ENCODE measurements around the gene PSTPIP2. TPM values are rescaled to one million over a fixed set of nuclear protein-coding genes. Genes with fewer than 3 reads are reported as not detected.
A peak's percentile ranks its signal among the peaks of the same experiment; 100 is the strongest.
"Not testable (repeated sequence)": the region's sequence is repeated elsewhere in the genome, so short reads cannot be mapped to it uniquely, and the experiment has no call there.

PSTPIP2 gene
- total RNA-seq, 2 donors from 2014 or later, result 26.6 to 30.1 TPM

DNA sequence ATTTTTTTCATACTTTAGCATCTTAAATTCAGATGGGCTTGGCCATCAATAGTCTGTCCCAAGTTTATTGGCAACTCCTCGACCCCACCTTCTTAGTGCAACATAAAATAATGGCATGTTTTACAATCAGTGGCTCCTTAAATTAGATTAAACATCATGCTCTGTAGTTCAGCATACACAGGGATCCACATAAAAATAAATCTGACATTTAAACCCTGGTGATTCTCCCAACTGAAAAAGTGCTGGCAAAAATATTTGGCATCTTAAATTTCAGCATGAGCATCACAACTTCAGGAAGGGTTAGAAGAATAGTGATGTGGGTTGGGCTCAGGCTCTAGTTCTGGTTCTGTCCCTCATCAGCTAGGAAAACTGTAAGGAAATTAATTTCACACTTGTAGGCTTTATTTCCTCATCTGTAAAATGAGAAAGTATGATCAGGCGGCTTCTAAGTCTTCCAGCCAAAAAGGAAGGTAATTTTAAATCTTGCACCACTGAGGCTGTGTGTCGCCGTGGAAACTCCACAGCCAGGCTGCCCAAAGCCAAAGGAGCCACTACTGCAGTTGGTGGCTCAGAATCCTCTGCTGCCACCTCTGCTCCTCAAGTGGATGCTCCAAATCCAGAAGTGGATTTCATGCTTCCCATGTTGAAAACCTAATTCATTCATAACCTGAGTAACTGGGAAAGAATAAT lies 87.4 kb downstream of the PSTPIP2 start:
- Mint-ChIP-seq H3K4me3 (no peak overlapping the region), H3K27me3 (ENCODE audit: low read depth) (no peaks in the 10 kb centered on the region), H3K36me3 (ENCODE audit: insufficient read depth in 2 of 2) (peaks cover 7% of the 10 kb centered on the region in 2 donors), H3K4me1 (ENCODE audit: low read depth) (no peaks in the 10 kb centered on the region), H3K9me3 (peaks cover 1 to 4% of the 10 kb centered on the region in 2 donors), H3K27ac (no peak overlapping the region)
- DNase-seq (no peak), ATAC-seq (replicated peaks in 1 of 2) (no peak)

DNA sequence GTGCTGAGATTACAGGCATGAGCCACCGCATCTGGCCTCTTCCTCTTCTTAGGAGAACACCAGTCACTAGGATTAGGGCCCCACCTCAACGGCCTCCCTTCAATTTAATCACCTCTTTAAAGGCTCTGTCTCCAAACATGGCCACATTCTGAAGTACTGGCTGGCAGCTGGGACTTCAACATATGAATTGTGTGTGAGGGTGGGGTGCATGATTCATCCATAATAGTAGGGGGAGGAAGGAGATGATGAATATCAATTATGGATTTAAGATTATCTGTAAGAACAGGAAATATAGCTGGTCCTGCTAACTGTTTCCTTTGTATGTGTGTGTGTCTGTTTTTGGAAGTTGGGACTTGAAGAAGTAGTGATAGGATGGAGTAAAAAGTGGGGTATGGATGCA lies 90.2 kb downstream of the PSTPIP2 start:
- no peaks in the 10 kb centered on the region for H3K27me3 Mint-ChIP-seq (ENCODE audit: low read depth)
- H3K4me3 Mint-ChIP-seq, result no peak overlapping the region
- H3K36me3 Mint-ChIP-seq (ENCODE audit: insufficient read depth in 2 of 2), result no peaks in the 10 kb centered on the region
- H3K4me1 Mint-ChIP-seq (ENCODE audit: low read depth), result peaks cover 2% of the 10 kb centered on the region
- ATAC-seq (replicated peaks in 1 of 2) (no peak), DNase-seq (no peak)
- H3K27ac Mint-ChIP-seq, result no peak overlapping the region
- no peaks in the 10 kb centered on the region for H3K9me3 Mint-ChIP-seq

DNA sequence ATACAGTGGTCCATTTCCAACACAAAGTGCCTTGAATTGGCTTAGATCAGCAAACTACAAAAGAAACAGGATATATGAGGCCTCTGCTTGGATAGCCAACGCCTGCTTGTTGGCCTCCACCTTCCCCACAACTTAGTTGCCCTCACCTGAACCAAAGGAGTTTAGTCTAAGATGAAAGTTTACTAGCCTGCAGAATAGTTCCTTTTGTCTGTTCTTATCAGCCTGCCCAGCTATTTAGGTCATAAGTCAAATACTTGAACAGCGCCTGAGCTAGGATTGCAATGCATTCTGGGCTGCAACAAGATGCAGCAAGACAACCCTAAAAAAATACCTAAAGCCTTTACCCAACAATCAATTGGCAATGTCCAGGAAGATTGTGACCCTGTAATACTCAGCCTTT lies 91.8 kb downstream of the PSTPIP2 start:
- Mint-ChIP-seq H3K36me3 (ENCODE audit: insufficient read depth in 2 of 2) (no peaks in the 10 kb centered on the region), H3K9me3 (no peaks in the 10 kb centered on the region), H3K27me3 (ENCODE audit: low read depth) (no peaks in the 10 kb centered on the region), H3K27ac (no peak overlapping the region), H3K4me1 (ENCODE audit: low read depth) (peaks cover 13% of the 10 kb centered on the region), H3K4me3 (no peak overlapping the region)
- ATAC-seq (replicated peaks in 1 of 2) (no peak), DNase-seq (no peak)

DNA sequence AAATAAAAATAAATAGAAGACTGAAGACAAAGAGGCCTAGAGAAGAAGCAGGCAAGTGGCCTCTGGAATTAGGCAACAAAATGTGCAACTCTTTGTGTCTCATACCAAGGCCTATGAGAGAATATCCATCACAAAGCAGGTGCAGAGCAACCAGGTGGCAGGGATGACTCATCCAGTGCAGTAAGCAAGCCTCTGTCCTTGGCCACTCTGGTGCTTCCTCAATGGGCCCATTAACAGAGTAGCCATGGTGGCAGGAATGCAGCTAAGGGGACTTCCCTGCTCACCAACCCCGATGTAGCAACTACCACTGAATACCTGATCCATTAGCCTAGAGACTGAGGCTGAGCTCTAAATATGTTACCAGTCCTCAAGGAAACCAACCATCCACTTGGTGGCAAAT lies 94.0 kb downstream of the PSTPIP2 start:
- Mint-ChIP-seq H3K27ac (no peak overlapping the region), H3K27me3 (ENCODE audit: low read depth) (no peaks in the 10 kb centered on the region), H3K4me1 (ENCODE audit: low read depth) (peaks cover 24% of the 10 kb centered on the region), H3K36me3 (ENCODE audit: insufficient read depth in 2 of 2) (no peaks in the 10 kb centered on the region), H3K9me3 (no peaks in the 10 kb centered on the region), H3K4me3 (no peak overlapping the region)
- DNase-seq, result no peak
- no peak for ATAC-seq (replicated peaks in 1 of 2)

DNA sequence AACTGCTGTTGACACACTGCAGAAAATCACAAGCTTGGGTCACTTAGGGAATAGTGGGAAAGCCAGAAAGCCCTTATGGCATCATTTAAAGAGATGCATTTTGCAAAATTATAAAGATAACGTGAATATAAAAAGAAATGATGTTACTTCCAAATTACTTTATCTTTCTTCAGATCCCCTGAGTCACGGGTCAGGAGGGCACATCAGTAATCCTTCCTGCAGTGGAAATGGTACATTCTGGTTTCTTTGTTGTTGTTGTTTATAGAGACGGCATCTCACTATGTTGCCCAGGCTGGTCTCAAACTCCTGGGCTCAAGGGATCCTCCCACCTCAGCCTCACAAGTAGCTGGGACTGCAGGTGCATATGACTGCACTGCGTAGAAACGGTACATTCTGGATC lies 95.1 kb downstream of the PSTPIP2 start:
- DNase-seq, result no peak

DNA sequence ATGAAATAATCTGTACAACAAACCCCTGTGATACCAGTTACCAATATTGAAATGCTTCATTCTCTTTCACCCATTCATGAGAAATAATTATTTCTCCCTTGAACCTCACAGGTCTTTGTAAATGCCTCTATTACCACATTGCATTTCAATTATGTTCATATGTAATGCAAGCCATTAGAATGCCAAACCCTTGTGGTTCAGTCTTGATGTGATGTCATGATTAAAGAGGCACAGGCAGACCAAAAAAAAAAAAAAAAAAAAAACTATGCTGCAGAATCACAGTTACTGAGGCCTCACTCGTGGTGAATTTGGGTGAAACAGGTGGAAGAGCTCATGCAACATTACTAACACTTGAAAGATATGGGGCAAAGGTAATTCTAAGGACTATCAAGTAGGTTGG lies 95.5 kb downstream of the PSTPIP2 start:
- Mint-ChIP-seq H3K27me3 (ENCODE audit: low read depth) (no peaks in the 10 kb centered on the region), H3K9me3 (no peaks in the 10 kb centered on the region), H3K27ac (peak overlapping the region; percentile 83), H3K36me3 (ENCODE audit: insufficient read depth in 2 of 2) (no peaks in the 10 kb centered on the region), H3K4me1 (ENCODE audit: low read depth) (peaks cover 24% of the 10 kb centered on the region), H3K4me3 (no peak overlapping the region)
- DNase-seq, result no peak
- no peak for ATAC-seq (replicated peaks in 1 of 2)

More for the DNA sequence above, 95.1 kb downstream of the PSTPIP2 start:
- Mint-ChIP-seq H3K36me3 (ENCODE audit: insufficient read depth in 2 of 2) (no peaks in the 10 kb centered on the region), H3K27ac (peak overlapping the region; percentile 83), H3K4me1 (ENCODE audit: low read depth) (peaks cover 24% of the 10 kb centered on the region), H3K9me3 (no peaks in the 10 kb centered on the region), H3K27me3 (ENCODE audit: low read depth) (no peaks in the 10 kb centered on the region), H3K4me3 (no peak overlapping the region)
- no peak for ATAC-seq (replicated peaks in 1 of 2)

DNA sequence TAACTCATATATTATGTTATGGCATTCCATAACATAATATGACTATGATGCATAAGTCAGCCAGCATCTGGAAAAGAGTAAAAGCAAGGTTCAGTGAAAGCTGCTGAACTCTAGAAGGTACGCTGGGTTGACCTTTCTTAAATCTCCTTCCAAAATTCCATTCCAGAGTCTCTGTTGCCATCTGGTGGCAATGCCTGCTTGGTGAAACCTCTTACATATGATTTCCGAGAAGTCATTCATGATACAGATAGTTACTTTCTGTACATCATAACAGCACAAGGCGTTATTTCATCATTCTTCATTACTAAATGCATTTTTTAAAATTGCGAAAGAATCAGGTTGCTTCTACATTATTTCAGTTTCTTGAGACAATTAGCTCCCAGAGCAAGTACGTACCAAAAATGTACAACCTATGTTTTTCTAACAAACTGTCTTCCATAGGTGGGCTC lies 97.9 kb downstream of the PSTPIP2 start:
- H3K27ac Mint-ChIP-seq, result peak overlapping the region; percentile 96

DNA sequence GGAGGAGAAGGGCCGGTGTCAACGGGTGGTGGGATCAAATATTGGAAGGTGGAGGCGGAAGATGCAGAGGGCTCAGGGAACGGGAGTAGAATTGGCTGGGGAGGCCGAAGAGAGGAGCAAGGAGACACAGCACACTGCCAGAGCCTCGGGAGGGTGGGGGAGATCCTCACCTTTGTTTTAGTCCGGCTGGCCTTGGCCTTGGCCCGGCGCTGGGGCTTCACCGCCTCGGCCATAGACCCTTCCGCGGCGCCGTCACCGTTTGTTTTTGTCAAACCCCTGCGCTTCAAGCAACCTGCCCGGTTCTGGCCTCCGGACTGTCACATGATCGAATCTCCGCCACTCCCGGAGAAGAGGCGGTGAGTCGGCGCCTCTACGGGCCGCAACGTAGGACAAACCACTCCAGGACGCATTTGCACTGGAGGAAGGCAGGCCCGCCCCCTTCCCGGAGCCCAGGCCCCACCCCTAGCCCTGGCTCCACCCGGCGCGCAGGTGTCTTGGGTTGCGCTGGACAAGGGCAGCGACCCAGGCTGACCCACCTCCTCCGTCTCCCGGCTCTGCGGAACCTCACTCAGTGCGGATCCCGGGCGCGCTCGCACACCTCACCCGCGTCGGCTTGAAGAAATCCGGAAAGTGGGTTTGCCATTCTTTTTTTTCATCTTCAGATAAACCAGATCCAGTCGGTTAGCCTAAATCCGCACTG lies 104.9 kb downstream of the PSTPIP2 start, which contains the start of gene EPG5:
TSS of gene EPG5 (minus strand) at position 323 of the 700 bp plus-strand sequence. CDS start at position 233, 90 bp downstream.
- H3K27ac Mint-ChIP-seq, result peak within 1 kb of the TSS; percentile 99
- no peaks in the 10 kb centered on the region for H3K9me3 Mint-ChIP-seq
- peak within 1 kb of the TSS; percentile 96 to 98 for H3K4me3 Mint-ChIP-seq
- H3K36me3 Mint-ChIP-seq (ENCODE audit: insufficient read depth in 2 of 2), result peaks cover 3 to 7% of the 10 kb centered on the region in 2 donors
- DNase-seq (peak; percentile 95 to 96), ATAC-seq (replicated peaks in 1 of 2) (peak; percentile 95 to 98)
- H3K4me1 Mint-ChIP-seq (ENCODE audit: low read depth), result peaks cover 34% of the 10 kb centered on the region
- no peaks in the 10 kb centered on the region for H3K27me3 Mint-ChIP-seq (ENCODE audit: low read depth)

More for the DNA sequence above, 97.9 kb downstream of the PSTPIP2 start:
- Mint-ChIP-seq H3K4me1 (ENCODE audit: low read depth) (peaks cover 24% of the 10 kb centered on the region), H3K36me3 (ENCODE audit: insufficient read depth in 2 of 2) (no peaks in the 10 kb centered on the region), H3K9me3 (no peaks in the 10 kb centered on the region), H3K27me3 (ENCODE audit: low read depth) (no peaks in the 10 kb centered on the region), H3K4me3 (peak overlapping the region; percentile 29 to 73)
- peak; percentile 85 for ATAC-seq (replicated peaks in 1 of 2)
- DNase-seq, result peak; percentile 75 to 80

DNA sequence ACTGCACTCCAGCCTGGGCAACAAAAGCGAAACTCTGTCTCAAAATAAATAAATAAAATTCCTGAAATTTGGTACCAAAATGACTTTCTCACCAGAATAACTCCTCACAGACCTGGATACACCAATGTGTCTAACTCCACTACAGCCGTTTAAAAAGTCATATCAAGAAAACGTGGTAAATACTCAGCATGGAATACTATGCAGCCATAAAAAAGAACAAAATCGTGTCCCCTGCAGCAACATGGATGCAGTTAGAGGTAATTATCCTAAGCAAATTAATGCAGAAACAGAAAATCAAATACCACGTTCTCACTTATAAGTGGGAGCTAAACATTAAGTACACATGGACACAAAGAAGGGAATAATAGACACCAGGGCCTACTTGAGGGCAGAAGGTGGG lies 107.1 kb downstream of the PSTPIP2 start:
- Mint-ChIP-seq H3K27ac (peak overlapping the region; percentile 25), H3K4me1 (ENCODE audit: low read depth) (peaks cover 49% of the 10 kb centered on the region), H3K4me3 (peak overlapping the region; percentile 43 to 52)
- not testable (repeated sequence) for H3K9me3 Mint-ChIP-seq; ATAC-seq (replicated peaks in 1 of 2); DNase-seq; H3K27me3 Mint-ChIP-seq (ENCODE audit: low read depth); H3K36me3 Mint-ChIP-seq (ENCODE audit: insufficient read depth in 2 of 2)

DNA sequence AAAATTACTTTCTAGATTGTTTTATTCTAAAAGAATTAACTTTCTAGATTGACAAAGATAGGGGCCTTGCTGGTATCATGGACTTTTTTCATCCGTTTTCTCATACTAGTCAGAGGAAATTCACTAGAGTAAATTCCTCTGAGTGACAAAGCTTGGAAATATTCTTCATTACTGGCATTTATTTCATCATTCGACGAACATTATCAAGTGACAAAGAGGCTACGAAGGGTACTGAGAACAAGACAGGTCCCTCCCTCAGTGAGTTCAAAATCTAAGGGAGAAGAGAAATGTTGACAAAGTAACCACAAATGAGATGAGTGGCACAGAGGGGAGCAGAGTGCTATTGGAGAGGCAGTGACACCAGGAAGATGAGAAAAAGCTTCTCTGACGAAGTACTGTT lies 109.2 kb downstream of the PSTPIP2 start:
- DNase-seq, result peak in 1 of 2 donors; percentile 24
- peaks cover 3 to 10% of the 10 kb centered on the region in 2 donors for H3K36me3 Mint-ChIP-seq (ENCODE audit: insufficient read depth in 2 of 2)
- peak in 1 of 2 donors; percentile 53 for ATAC-seq (replicated peaks in 1 of 2)
- peak overlapping the region; percentile 93 for H3K27ac Mint-ChIP-seq
- no peaks in the 10 kb centered on the region for H3K9me3 Mint-ChIP-seq
- H3K27me3 Mint-ChIP-seq (ENCODE audit: low read depth), result no peaks in the 10 kb centered on the region
- H3K4me3 Mint-ChIP-seq, result peak overlapping the region; percentile 19 to 56
- H3K4me1 Mint-ChIP-seq (ENCODE audit: low read depth), result peaks cover 56% of the 10 kb centered on the region

DNA sequence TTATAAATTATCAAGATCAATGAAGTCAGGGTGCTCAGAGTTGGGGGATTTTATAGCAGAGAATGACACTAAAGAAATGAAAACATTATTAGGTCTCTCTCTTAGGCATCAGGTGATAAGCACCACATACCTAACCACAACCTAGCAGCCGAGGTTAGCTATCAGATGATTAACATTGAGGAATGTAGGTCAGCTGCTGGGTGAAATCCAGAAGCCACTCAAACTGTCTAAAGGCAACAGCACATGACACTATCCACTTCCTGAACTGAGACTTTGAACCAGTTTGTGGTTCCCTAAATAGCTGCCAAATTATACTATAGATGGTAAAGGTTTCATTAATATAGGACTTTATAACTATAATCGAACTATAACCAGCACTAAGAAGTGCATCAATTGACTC lies 109.6 kb downstream of the PSTPIP2 start:
- H3K4me3 Mint-ChIP-seq, result peak overlapping the region in 1 of 2 donors; percentile 58
- H3K27me3 Mint-ChIP-seq (ENCODE audit: low read depth), result no peaks in the 10 kb centered on the region
- H3K36me3 Mint-ChIP-seq (ENCODE audit: insufficient read depth in 2 of 2), result peaks cover 3 to 10% of the 10 kb centered on the region in 2 donors
- peak; percentile 10 to 41 for ATAC-seq (replicated peaks in 1 of 2)
- no peaks in the 10 kb centered on the region for H3K9me3 Mint-ChIP-seq
- peak overlapping the region; percentile 93 for H3K27ac Mint-ChIP-seq
- peaks cover 52% of the 10 kb centered on the region for H3K4me1 Mint-ChIP-seq (ENCODE audit: low read depth)
- peak; percentile 24 to 33 for DNase-seq

DNA sequence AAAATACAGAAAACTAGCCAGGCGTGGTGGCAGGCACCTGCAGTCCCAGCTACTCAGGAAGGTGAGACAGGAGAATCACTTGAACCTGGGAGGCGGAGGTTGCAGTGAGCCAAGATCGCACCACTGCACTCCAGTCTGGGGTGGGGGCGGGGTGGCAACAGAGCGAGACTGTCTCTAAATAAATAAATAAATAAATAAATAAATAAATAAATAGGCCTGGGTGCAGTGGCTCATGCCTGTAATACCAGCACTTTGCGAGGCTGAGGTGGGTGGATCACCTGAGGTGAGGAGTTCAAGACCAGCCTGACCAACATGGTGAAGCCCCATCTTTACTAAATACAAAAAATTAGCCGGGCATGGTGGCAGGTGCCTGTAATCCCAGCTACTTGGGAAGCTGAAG lies 112.6 kb downstream of the PSTPIP2 start:
- H3K27ac Mint-ChIP-seq; H3K4me3 Mint-ChIP-seq; H3K9me3 Mint-ChIP-seq; DNase-seq; ATAC-seq (replicated peaks in 1 of 2); H3K27me3 Mint-ChIP-seq (ENCODE audit: low read depth): not testable (repeated sequence)
- H3K4me1 Mint-ChIP-seq (ENCODE audit: low read depth), result peaks cover 54% of the 10 kb centered on the region
- H3K36me3 Mint-ChIP-seq (ENCODE audit: insufficient read depth in 2 of 2), result peaks cover 4 to 15% of the 10 kb centered on the region in 2 donors

DNA sequence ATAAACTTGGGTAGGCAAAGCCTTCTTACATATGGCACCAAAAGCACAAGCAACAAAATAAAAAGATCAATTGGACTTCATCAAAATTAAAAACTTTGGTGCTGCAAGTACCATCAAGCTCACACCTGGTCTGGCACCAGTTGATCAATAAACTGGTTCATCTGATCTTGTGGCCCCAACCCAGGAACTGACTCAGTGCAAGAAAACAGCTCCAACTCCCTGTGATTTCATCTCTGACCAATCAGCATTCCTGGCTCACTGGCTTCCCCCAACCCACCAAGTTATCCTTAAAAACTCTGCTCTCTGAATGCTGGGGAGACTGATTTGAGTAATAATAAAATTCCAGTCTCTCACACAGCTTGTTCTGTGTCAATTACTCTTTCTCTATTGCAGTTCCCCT lies 113.3 kb downstream of the PSTPIP2 start:
- Mint-ChIP-seq H3K36me3 (ENCODE audit: insufficient read depth in 2 of 2) (peaks cover 9 to 19% of the 10 kb centered on the region in 2 donors), H3K4me1 (ENCODE audit: low read depth) (peaks cover 53% of the 10 kb centered on the region), H3K4me3 (peak overlapping the region; percentile 4 to 47), H3K27ac (peak overlapping the region; percentile 66), H3K9me3 (no peaks in the 10 kb centered on the region), H3K27me3 (ENCODE audit: low read depth) (no peaks in the 10 kb centered on the region)
- DNase-seq, result no peak
- no peak for ATAC-seq (replicated peaks in 1 of 2)

Data from activated T-cell treated with anti-CD3 and anti-CD28 coated beads, Interleukin-2, amount 50 U/mL, for 72 hours (primary cell).